HEK293 (cell line): ENCODE data around the gene MAPKAPK3.

ENCODE experiments used
- CTCF ChIA-PET: fragments of 350-600 bp; formaldehyde crosslinking; extraction: SDS; loops from one replicate; lab custom pipeline; 2021; ENCODE audit warnings: antibody characterized with exemption; lab: Yijun Ruan, JAX
- POLR2A ChIA-PET: fragments of 300-600 bp; formaldehyde crosslinking; extraction: SDS; loops from one replicate; lab custom pipeline; 2020; ENCODE audit warnings: antibody characterized with exemption, inconsistent platforms; lab: Yijun Ruan, JAX
- H3K27ac ChIP-seq: fragments of 200-500 bp; sonication (Bioruptor generic); 2 replicates; pipeline ENCODE4 v1.5.1; 2014; ENCODE audit warnings: low read depth, low read length, control low read depth, inconsistent platforms; ENCODE audit errors: extremely low read depth
- H3K36me3 ChIP-seq, 2 experiments: fragments of 200-500 bp in 1 of 2; sonication (Bioruptor generic) in 1 of 2; 1 replicate in 1 of 2; 2 replicates in 1 of 2; pipeline ENCODE4 v1.5.1; 2014 to 2017; ENCODE audit warnings: inconsistent platforms in 2 of 2, low read length in 2 of 2; ENCODE audit not compliant: control insufficient read depth in 2 of 2, insufficient read depth in 1 of 2
- H3K4me1 ChIP-seq: fragments of 200-500 bp; sonication (Bioruptor generic); 2 replicates; pipeline ENCODE4 v1.5.1; 2014; ENCODE audit warnings: mild to moderate bottlenecking, low read length, inconsistent platforms; ENCODE audit not compliant: control insufficient read depth, insufficient read depth
- H3K4me3 ChIP-seq: 2 replicates; pipeline ENCODE4 v1.5.1; 2011; ENCODE audit warnings: low read depth, mild to moderate bottlenecking, control low read depth, low read length, moderate library complexity
- H3K9me3 ChIP-seq: fragments of 200-500 bp; sonication (Bioruptor generic); 2 replicates; pipeline ENCODE4 v1.5.1; 2014; ENCODE audit warnings: low read depth, low read length, inconsistent platforms; ENCODE audit not compliant: control insufficient read depth, insufficient read depth
- EGR2 ChIP-seq: fragments of 450-650 bp; formaldehyde crosslinking; IDR thresholded peaks from 2 replicates; pipeline ENCODE4 v1.5.1; 2016; ENCODE audit warnings: low read depth, missing biosample characterization, missing genetic modification characterization
- GLI2 ChIP-seq: fragments of 450-650 bp; formaldehyde crosslinking; IDR thresholded peaks from 2 replicates; pipeline ENCODE4; 2017; ENCODE audit warnings: missing biosample characterization, missing genetic modification characterization, low read depth, borderline replicate concordance
- IKZF3 ChIP-seq: fragments of 450-650 bp; IDR thresholded peaks from 2 replicates; pipeline ENCODE4 v1.5.0; 2018; ENCODE audit warnings: missing biosample characterization, mild to moderate bottlenecking, missing genetic modification characterization, moderate library complexity
- KLF17 ChIP-seq: fragments of 450-650 bp; formaldehyde crosslinking; IDR thresholded peaks from 2 replicates; pipeline ENCODE4 v1.5.1; 2016; ENCODE audit warnings: missing biosample characterization, missing genetic modification characterization
- KLF7 ChIP-seq: fragments of 450-650 bp; formaldehyde crosslinking; IDR thresholded peaks from 2 replicates; pipeline ENCODE4 v1.5.1; 2016; ENCODE audit warnings: missing biosample characterization, missing genetic modification characterization, borderline replicate concordance
- TRIM28 ChIP-seq: IDR thresholded peaks from 2 replicates; pipeline ENCODE4 v1.6.1; 2011; ENCODE audit warnings: low read length, control low read depth, borderline replicate concordance
- ZBTB8A ChIP-seq: fragments of 450-650 bp; formaldehyde crosslinking; IDR thresholded peaks from 2 replicates; pipeline ENCODE4 v1.5.1; 2016; ENCODE audit warnings: missing biosample characterization, missing genetic modification characterization
- ZFP41 ChIP-seq: fragments of 450-650 bp; formaldehyde crosslinking; IDR thresholded peaks from 2 replicates; pipeline ENCODE4 v1.5.1; 2016; ENCODE audit warnings: missing biosample characterization, missing genetic modification characterization, borderline replicate concordance
- ZNF121 ChIP-seq: fragments of 450-650 bp; formaldehyde crosslinking; IDR thresholded peaks from 2 replicates; pipeline ENCODE4 v1.5.1; 2016; ENCODE audit warnings: missing biosample characterization, missing genetic modification characterization
- ZNF155 ChIP-seq: fragments of 450-650 bp; formaldehyde crosslinking; IDR thresholded peaks from 2 replicates; pipeline ENCODE4 v1.5.1; 2016; ENCODE audit warnings: missing biosample characterization, missing genetic modification characterization
- ZNF184 ChIP-seq: fragments of 450-650 bp; IDR thresholded peaks from 2 replicates; pipeline ENCODE4 v1.5.1; 2018; ENCODE audit warnings: missing biosample characterization, mild to moderate bottlenecking, missing genetic modification characterization
- ZNF221 ChIP-seq: fragments of 450-650 bp; formaldehyde crosslinking; IDR thresholded peaks from 2 replicates; pipeline ENCODE4 v1.5.1; 2017; ENCODE audit warnings: missing biosample characterization, missing genetic modification characterization, borderline replicate concordance
- ZNF24 ChIP-seq: fragments of 450-650 bp; formaldehyde crosslinking; IDR thresholded peaks from 2 replicates; pipeline ENCODE4 v1.5.1; 2016; ENCODE audit warnings: missing biosample characterization, missing genetic modification characterization
- ZNF404 ChIP-seq: fragments of 450-650 bp; formaldehyde crosslinking; IDR thresholded peaks from 2 replicates; pipeline ENCODE4 v1.5.1; 2017; ENCODE audit warnings: missing biosample characterization, missing genetic modification characterization
- ZNF423 ChIP-seq: fragments of 450-650 bp; formaldehyde crosslinking; IDR thresholded peaks from 2 replicates; pipeline ENCODE4 v1.5.1; 2016; ENCODE audit warnings: missing biosample characterization, missing genetic modification characterization
- ZNF426 ChIP-seq: fragments of 450-650 bp; formaldehyde crosslinking; IDR thresholded peaks from 2 replicates; pipeline ENCODE4 v1.5.1; 2017; ENCODE audit warnings: missing biosample characterization, missing genetic modification characterization, mild to moderate bottlenecking, inconsistent platforms, moderate library complexity
- ZNF544 ChIP-seq: fragments of 450-650 bp; formaldehyde crosslinking; IDR thresholded peaks from 2 replicates; pipeline ENCODE4 v1.5.0; 2017; ENCODE audit warnings: missing biosample characterization, missing genetic modification characterization
- ZNF664 ChIP-seq: fragments of 450-650 bp; formaldehyde crosslinking; IDR thresholded peaks from 2 replicates; pipeline ENCODE4 v1.5.1; 2016; ENCODE audit warnings: missing biosample characterization, missing genetic modification characterization
- ZSCAN16 ChIP-seq: fragments of 450-650 bp; formaldehyde crosslinking; IDR thresholded peaks from 2 replicates; pipeline ENCODE4 v1.5.1; 2016; ENCODE audit warnings: missing biosample characterization, missing genetic modification characterization
- TF ChIP-seq, protein P1 (sequence below): fragments of 450-650 bp; formaldehyde crosslinking; IDR thresholded peaks from 2 replicates; pipeline ENCODE4 v1.5.1; 2016; ENCODE audit warnings: missing biosample characterization, missing genetic modification characterization
- TF ChIP-seq, protein P2 (sequence below): fragments of 450-650 bp; formaldehyde crosslinking; IDR thresholded peaks from 2 replicates; pipeline ENCODE4 v1.5.1; 2016; ENCODE audit warnings: missing biosample characterization, missing genetic modification characterization

MAPKAPK3 gene

GRCh38 chr3:50572801-50573371 is 44.1 kb upstream of the MAPKAPK3 start:
- Histone ChIP-seq H3K4me3 (no peak overlapping the region), H3K36me3 (peaks cover 0 to 49% of the 10 kb centered on the region in 2 experiments; a peak in 1 of 3 replicates), H3K9me3 (no peaks in the 10 kb centered on the region), H3K4me1 (no peaks in the 10 kb centered on the region; the same call in 1 of the 2 replicates), H3K27ac (no peak overlapping the region)
- TF ChIP-seq KLF7 (no peak), GLI2 (tag by site-specific recombination) (no peak), ZBTB8A (tag by site-specific recombination) (no peak), ZNF121 (tag by site-specific recombination) (no peak), EGR2 (tag by site-specific recombination) (no peak)
- POLR2A ChIA-PET: no interaction called here
- CTCF ChIA-PET: interaction anchor here (0.5 to 6.0 kb wide), 20 partner anchors 8 to 1160 kb away, joined by 3 to 139 read pairs (median 3); partner anchors contain the start of genes CISH and MAPKAPK3

DNA sequence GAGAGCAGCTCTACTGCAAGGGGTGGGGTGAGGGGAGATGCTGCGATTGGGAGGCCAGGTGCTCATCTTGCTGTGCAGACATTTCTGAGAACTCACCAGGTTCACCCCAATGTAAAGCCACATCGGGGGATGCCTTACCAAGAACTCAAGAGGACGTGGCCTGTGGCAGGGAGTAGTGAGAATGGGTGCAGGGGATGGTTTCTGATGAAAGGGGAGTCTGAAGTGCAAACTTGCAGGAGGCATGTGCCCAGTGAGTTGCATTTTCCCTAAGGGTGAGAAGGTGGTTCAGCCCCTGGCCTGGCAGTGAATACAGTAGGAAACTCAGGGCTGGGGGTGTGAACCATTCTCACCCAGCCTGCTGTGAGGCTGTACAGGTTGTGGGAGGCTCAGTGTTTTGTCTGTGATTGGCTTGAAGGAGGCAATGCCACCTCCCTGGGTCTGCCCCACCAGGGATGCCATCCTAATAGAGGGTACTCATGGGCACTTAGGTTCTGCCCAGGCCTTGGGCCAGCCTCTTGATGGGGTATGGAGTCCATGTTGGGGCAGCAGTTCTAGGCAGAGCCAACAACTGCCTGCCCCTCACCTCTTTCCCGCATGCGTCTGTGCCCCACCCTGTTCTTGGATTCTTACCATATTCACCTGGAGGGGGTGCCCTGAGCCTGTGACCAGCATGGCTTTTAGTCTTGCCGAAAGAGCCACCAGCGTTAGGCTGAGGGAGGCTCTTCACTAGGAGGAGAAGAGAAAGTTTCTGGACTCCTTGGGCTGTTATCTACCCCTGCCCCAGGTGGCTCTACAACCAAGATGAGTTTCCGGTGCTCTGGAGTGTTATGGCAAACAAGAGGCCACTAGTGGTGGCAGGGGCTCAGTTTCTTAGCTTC is 43.1 kb upstream of the MAPKAPK3 start:
- Histone ChIP-seq H3K27ac (no peak overlapping the region), H3K4me3 (no peak overlapping the region), H3K4me1 (no peaks in the 10 kb centered on the region; the same call in 1 of the 2 replicates), H3K9me3 (no peaks in the 10 kb centered on the region), H3K36me3 (peaks cover 0 to 58% of the 10 kb centered on the region in 2 experiments; a peak in 1 of 3 replicates)
- CTCF ChIA-PET: interaction anchor here (1.0 to 6.0 kb wide), 2 partner anchors 10 to 40 kb away, joined by 3 to 139 read pairs; partner anchors contain the start of genes CISH and MAPKAPK3
- POLR2A ChIA-PET: no interaction called here
- TF ChIP-seq ZNF24 (no peak), ZNF664 (tag by site-specific recombination) (no peak), ZNF426 (tag by site-specific recombination) (no peak), ZNF544 (tag by site-specific recombination) (no peak), ZNF423 (tag by site-specific recombination) (no peak), ZNF121 (tag by site-specific recombination) (no peak), ZNF184 (no peak), KLF17 (tag by site-specific recombination) (no peak), ZNF404 (tag by site-specific recombination) (no peak), IKZF3 (no peak), ZNF221 (tag by site-specific recombination) (no peak), ZNF155 (no peak), ZFP41 (tag by site-specific recombination) (no peak), ZSCAN16 (tag by site-specific recombination) (no peak), TRIM28 (no peak)
- TF ChIP-seq, protein P1, sequence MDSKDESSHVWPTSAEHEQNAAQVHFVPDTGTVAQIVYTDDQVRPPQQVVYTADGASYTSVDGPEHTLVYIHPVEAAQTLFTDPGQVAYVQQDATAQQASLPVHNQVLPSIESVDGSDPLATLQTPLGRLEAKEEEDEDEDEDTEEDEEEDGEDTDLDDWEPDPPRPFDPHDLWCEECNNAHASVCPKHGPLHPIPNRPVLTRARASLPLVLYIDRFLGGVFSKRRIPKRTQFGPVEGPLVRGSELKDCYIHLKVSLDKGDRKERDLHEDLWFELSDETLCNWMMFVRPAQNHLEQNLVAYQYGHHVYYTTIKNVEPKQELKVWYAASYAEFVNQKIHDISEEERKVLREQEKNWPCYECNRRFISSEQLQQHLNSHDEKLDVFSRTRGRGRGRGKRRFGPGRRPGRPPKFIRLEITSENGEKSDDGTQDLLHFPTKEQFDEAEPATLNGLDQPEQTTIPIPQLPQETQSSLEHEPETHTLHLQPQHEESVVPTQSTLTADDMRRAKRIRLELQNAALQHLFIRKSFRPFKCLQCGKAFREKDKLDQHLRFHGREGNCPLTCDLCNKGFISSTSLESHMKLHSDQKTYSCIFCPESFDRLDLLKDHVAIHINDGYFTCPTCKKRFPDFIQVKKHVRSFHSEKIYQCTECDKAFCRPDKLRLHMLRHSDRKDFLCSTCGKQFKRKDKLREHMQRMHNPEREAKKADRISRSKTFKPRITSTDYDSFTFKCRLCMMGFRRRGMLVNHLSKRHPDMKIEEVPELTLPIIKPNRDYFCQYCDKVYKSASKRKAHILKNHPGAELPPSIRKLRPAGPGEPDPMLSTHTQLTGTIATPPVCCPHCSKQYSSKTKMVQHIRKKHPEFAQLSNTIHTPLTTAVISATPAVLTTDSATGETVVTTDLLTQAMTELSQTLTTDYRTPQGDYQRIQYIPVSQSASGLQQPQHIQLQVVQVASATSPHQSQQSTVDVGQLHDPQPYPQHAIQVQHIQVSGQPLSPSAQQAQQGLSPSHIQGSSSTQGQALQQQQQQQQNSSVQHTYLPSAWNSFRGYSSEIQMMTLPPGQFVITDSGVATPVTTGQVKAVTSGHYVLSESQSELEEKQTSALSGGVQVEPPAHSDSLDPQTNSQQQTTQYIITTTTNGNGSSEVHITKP (tag by site-specific recombination): no peak
- TF ChIP-seq, protein P2, sequence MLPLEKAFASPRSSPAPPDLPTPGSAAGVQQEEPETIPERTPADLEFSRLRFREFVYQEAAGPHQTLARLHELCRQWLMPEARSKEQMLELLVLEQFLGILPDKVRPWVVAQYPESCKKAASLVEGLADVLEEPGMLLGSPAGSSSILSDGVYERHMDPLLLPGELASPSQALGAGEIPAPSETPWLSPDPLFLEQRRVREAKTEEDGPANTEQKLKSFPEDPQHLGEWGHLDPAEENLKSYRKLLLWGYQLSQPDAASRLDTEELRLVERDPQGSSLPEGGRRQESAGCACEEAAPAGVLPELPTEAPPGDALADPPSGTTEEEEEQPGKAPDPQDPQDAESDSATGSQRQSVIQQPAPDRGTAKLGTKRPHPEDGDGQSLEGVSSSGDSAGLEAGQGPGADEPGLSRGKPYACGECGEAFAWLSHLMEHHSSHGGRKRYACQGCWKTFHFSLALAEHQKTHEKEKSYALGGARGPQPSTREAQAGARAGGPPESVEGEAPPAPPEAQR (tag by site-specific recombination): no peak
- TF ChIP-seq, all 188 proteins: peak for 0
